ENCODE data around the gene BIN1. TPM values are rescaled to one million over a fixed set of nuclear protein-coding genes. Genes with fewer than 3 reads are reported as not detected.

BIN1 gene
- total RNA-seq, 1 donor from 2014 or later = 50.2 TPM

DNA sequence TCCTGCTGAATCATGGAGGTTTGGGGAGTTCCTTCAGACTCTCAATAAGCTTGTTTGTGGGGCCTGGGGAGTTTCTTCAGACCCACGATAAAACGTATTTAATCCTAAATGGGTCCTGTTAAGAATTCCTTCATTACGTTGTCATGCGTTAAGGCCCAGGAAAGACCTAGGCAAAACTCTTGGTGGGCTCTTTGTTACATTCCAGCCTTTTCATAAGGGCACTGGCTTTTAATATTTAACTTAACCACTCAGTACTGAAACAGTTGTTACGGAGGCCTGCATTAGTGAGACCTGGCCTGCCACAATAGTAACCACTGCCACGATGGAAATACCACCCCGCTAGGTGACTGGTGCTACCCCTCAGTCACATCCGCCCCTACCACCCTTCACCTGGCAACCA, 17.5 kb upstream of the BIN1 start:
- Histone ChIP-seq H3K27ac (ENCODE audit: low read depth, low read length) (no peak overlapping the region), H2AFZ (ENCODE audit: low read depth, low read length) (no peak overlapping the region), H3K9ac (ENCODE audit: low read length) (no peak overlapping the region), H3K36me3 (ENCODE audit: insufficient read depth, low read length) (no peaks in the 10 kb centered on the region), H3K27me3 (ENCODE audit: insufficient read depth, low read length) (no peaks in the 10 kb centered on the region), H3K4me1 (ENCODE audit: insufficient read depth, low read length) (no peaks in the 10 kb centered on the region), H3K79me2 (ENCODE audit: insufficient read depth, low read length) (no peaks in the 10 kb centered on the region), H3K4me2 (ENCODE audit: low read length) (no peak overlapping the region), H3K9me3 (ENCODE audit: insufficient read depth, low read depth, low read length) (no peaks in the 10 kb centered on the region), H4K20me1 (ENCODE audit: insufficient read depth, low read length) (no peaks in the 10 kb centered on the region), H3K4me3 (ENCODE audit: insufficient read depth, low read depth, low read length) (no peak overlapping the region)
- peaks cover 4% of the 10 kb centered on the region for H3K27me3 Mint-ChIP-seq (ENCODE audit: low read depth, unreplicated experiment)
- H3K4me1 Mint-ChIP-seq (ENCODE audit: low read depth, unreplicated experiment) = no peaks in the 10 kb centered on the region
- no peak overlapping the region for H3K27ac Mint-ChIP-seq (ENCODE audit: unreplicated experiment)
- H3K36me3 Mint-ChIP-seq (ENCODE audit: low read depth, unreplicated experiment) = peaks cover 2% of the 10 kb centered on the region
- peaks cover 14% of the 10 kb centered on the region for H3K9me3 Mint-ChIP-seq (ENCODE audit: unreplicated experiment)
- DNase-seq (ENCODE audit: low read depth) (no peak), FAIRE-seq (no peak)
- H3K4me3 Mint-ChIP-seq (ENCODE audit: unreplicated experiment) = no peak overlapping the region
- no peak for TF ChIP-seq EZH2 (IDR thresholded peaks at IDR 0.05; ENCODE audit: insufficient read depth, low read length)
- TF ChIP-seq, protein P1, sequence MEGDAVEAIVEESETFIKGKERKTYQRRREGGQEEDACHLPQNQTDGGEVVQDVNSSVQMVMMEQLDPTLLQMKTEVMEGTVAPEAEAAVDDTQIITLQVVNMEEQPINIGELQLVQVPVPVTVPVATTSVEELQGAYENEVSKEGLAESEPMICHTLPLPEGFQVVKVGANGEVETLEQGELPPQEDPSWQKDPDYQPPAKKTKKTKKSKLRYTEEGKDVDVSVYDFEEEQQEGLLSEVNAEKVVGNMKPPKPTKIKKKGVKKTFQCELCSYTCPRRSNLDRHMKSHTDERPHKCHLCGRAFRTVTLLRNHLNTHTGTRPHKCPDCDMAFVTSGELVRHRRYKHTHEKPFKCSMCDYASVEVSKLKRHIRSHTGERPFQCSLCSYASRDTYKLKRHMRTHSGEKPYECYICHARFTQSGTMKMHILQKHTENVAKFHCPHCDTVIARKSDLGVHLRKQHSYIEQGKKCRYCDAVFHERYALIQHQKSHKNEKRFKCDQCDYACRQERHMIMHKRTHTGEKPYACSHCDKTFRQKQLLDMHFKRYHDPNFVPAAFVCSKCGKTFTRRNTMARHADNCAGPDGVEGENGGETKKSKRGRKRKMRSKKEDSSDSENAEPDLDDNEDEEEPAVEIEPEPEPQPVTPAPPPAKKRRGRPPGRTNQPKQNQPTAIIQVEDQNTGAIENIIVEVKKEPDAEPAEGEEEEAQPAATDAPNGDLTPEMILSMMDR (IDR thresholded peaks at IDR 0.05; ENCODE audit: insufficient read depth, low read depth, low read length) = no peak

GRCh38 chr2:127122361-127123027, 15.5 kb upstream of the BIN1 start:
- no peak overlapping the region for H3K27ac Mint-ChIP-seq (ENCODE audit: unreplicated experiment)
- no peaks in the 10 kb centered on the region for H3K4me1 Mint-ChIP-seq (ENCODE audit: low read depth, unreplicated experiment)
- H3K9me3 Mint-ChIP-seq (ENCODE audit: unreplicated experiment) = peaks cover 15% of the 10 kb centered on the region
- no peak overlapping the region for H3K4me3 ChIP-seq (ENCODE audit: insufficient read depth, low read depth, low read length)
- no peak overlapping the region for H2AFZ ChIP-seq (ENCODE audit: low read depth, low read length)
- no peak overlapping the region for H3K4me3 Mint-ChIP-seq (ENCODE audit: unreplicated experiment)
- no peak overlapping the region for H3K9ac ChIP-seq (ENCODE audit: low read length)
- no peaks in the 10 kb centered on the region for H3K79me2 ChIP-seq (ENCODE audit: insufficient read depth, low read length)
- H4K20me1 ChIP-seq (ENCODE audit: insufficient read depth, low read length) = no peaks in the 10 kb centered on the region
- H3K36me3 Mint-ChIP-seq (ENCODE audit: low read depth, unreplicated experiment) = peaks cover 2% of the 10 kb centered on the region
- H3K27me3 Mint-ChIP-seq (ENCODE audit: low read depth, unreplicated experiment) = no peaks in the 10 kb centered on the region
- H3K4me1 ChIP-seq (ENCODE audit: insufficient read depth, low read length) = no peaks in the 10 kb centered on the region
- no peaks in the 10 kb centered on the region for H3K27me3 ChIP-seq (ENCODE audit: insufficient read depth, low read length)
- no peak overlapping the region for H3K4me2 ChIP-seq (ENCODE audit: low read length)
- FAIRE-seq (no peak), DNase-seq (ENCODE audit: low read depth) (no peak)
- H3K36me3 ChIP-seq (ENCODE audit: insufficient read depth, low read length) = no peaks in the 10 kb centered on the region
- H3K27ac ChIP-seq (ENCODE audit: low read depth, low read length) = no peak overlapping the region
- H3K9me3 ChIP-seq (ENCODE audit: insufficient read depth, low read depth, low read length) = no peaks in the 10 kb centered on the region
- TF ChIP-seq EZH2 (IDR thresholded peaks at IDR 0.05; ENCODE audit: insufficient read depth, low read length) = no peak
- TF ChIP-seq, protein P1 (IDR thresholded peaks at IDR 0.05; ENCODE audit: insufficient read depth, low read depth, low read length) = no peak

- H3K4me2 ChIP-seq (ENCODE audit: low read length) = no peak overlapping the region
- H3K27me3 Mint-ChIP-seq (ENCODE audit: low read depth, unreplicated experiment) = peaks cover 2% of the 10 kb centered on the region
- no peaks in the 10 kb centered on the region for H3K36me3 ChIP-seq (ENCODE audit: insufficient read depth, low read length)
- H3K9me3 Mint-ChIP-seq (ENCODE audit: unreplicated experiment) = peaks cover 18% of the 10 kb centered on the region
- no peaks in the 10 kb centered on the region for H4K20me1 ChIP-seq (ENCODE audit: insufficient read depth, low read length)
- H3K4me3 Mint-ChIP-seq (ENCODE audit: unreplicated experiment) = no peak overlapping the region
- TF ChIP-seq EZH2 (IDR thresholded peaks at IDR 0.05; ENCODE audit: insufficient read depth, low read length) = no peak
- TF ChIP-seq, protein P1 (IDR thresholded peaks at IDR 0.05; ENCODE audit: insufficient read depth, low read depth, low read length) = no peak
- H3K9me3 ChIP-seq (ENCODE audit: insufficient read depth, low read depth, low read length) = no peaks in the 10 kb centered on the region
- H3K4me3 ChIP-seq (ENCODE audit: insufficient read depth, low read depth, low read length) = no peak overlapping the region
- H3K36me3 Mint-ChIP-seq (ENCODE audit: low read depth, unreplicated experiment) = peaks cover 2% of the 10 kb centered on the region
- no peak overlapping the region for H3K9ac ChIP-seq (ENCODE audit: low read length)
- H2AFZ ChIP-seq (ENCODE audit: low read depth, low read length) = no peak overlapping the region
- no peaks in the 10 kb centered on the region for H3K27me3 ChIP-seq (ENCODE audit: insufficient read depth, low read length)
- FAIRE-seq (no peak), DNase-seq (ENCODE audit: low read depth) (no peak)
- H3K4me1 Mint-ChIP-seq (ENCODE audit: low read depth, unreplicated experiment) = no peaks in the 10 kb centered on the region
- H3K27ac ChIP-seq (ENCODE audit: low read depth, low read length) = no peak overlapping the region
- no peaks in the 10 kb centered on the region for H3K4me1 ChIP-seq (ENCODE audit: insufficient read depth, low read length)
- no peak overlapping the region for H3K27ac Mint-ChIP-seq (ENCODE audit: unreplicated experiment)
- H3K79me2 ChIP-seq (ENCODE audit: insufficient read depth, low read length) = no peaks in the 10 kb centered on the region
These were observed 14.8 kb upstream of the BIN1 start for GRCh38 chr2:127121776-127122176.

Measured in astrocyte (in vitro differentiated cells and primary cell).